Subcutaneous adipose tissue (tissue), 4 donors: ENCODE results near the gene FERMT2. TPM values are rescaled to one million over a fixed set of nuclear protein-coding genes. Genes with fewer than 3 reads are reported as not detected.

ENCODE experiments used
- total RNA-seq, 4 donors: library from RNA; depleted of rRNA; stranded (reverse); fragments of >200 nt; gene quantifications; one replicate each; pipeline ENCODE4 v1.1.0, GENCODE V29; 2016
- TF ChIP-seq, protein P1 (sequence below): fragments of 450-650 bp; IDR thresholded peaks from one replicate; pipeline ENCODE4 v1.5.1; 2016; ENCODE audit warnings: low read depth, mild to moderate bottlenecking, control low read depth, antibody characterized with exemption, moderate library complexity

FERMT2 gene
- total RNA-seq, 4 donors from 2014 or later = 154 to 252 (median 206) TPM

- TF ChIP-seq, protein P1, sequence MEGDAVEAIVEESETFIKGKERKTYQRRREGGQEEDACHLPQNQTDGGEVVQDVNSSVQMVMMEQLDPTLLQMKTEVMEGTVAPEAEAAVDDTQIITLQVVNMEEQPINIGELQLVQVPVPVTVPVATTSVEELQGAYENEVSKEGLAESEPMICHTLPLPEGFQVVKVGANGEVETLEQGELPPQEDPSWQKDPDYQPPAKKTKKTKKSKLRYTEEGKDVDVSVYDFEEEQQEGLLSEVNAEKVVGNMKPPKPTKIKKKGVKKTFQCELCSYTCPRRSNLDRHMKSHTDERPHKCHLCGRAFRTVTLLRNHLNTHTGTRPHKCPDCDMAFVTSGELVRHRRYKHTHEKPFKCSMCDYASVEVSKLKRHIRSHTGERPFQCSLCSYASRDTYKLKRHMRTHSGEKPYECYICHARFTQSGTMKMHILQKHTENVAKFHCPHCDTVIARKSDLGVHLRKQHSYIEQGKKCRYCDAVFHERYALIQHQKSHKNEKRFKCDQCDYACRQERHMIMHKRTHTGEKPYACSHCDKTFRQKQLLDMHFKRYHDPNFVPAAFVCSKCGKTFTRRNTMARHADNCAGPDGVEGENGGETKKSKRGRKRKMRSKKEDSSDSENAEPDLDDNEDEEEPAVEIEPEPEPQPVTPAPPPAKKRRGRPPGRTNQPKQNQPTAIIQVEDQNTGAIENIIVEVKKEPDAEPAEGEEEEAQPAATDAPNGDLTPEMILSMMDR = no peak
Measured at GRCh38 chr14:52923902-52924575, 26.8 kb downstream of the FERMT2 start.

- TF ChIP-seq, protein P1 = no peak
Measured at GRCh38 chr14:52922656-52923055, 28.2 kb downstream of the FERMT2 start.

GRCh38 chr14:52922059-52922458 is 28.8 kb downstream of the FERMT2 start:
- TF ChIP-seq, protein P1 = no peak

GRCh38 chr14:52919971-52920370 is 30.9 kb downstream of the FERMT2 start:
- TF ChIP-seq, protein P1 = no peak

DNA sequence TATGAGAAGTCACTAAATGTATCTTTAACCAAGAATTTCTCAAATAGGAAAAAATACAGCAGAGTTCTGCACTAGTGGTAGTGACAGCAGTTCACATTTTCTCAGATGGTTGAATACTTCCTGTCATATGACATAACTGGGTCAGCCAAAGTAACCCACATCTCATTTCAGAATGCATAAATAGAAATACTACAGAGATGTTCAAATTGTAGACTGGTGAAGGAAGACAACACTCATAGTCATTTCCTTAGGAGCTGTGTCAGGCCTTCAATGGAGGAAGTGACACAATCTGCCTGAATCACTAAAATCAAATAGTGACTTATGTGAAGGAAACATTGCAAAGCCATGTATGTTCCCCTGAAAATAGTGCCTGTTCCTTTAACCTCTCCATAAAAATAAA is 32.4 kb downstream of the FERMT2 start:
- TF ChIP-seq, protein P1 = no peak

- TF ChIP-seq, protein P1 = no peak
Measured at GRCh38 chr14:52917735-52918134, 33.1 kb downstream of the FERMT2 start.

- TF ChIP-seq, protein P1 = no peak
Measured at GRCh38 chr14:52914295-52914694, 36.6 kb downstream of the FERMT2 start.
